Measurements from ENCODE around the gene ZEB2. TPM values are rescaled to one million over a fixed set of nuclear protein-coding genes. Genes with fewer than 3 reads are reported as not detected.

Gene ZEB2
- total and polyA plus RNA-seq, 2 of the 13 experiments (the other 11 are each of a cell fraction or from before 2014, with no cell fraction given): 0.07 TPM; not detected in 1

GRCh38 chr2:144535300-144535699, 15.4 kb upstream of the ZEB2 start (continued):
- TF ChIP-seq ZBTB40 (IDR thresholded peaks at IDR 0.05) (no peak), ZBTB40 (CRISPR knock-in tag; IDR thresholded peaks at IDR 0.05) (no peak), ZNF530 (CRISPR knock-in tag; IDR thresholded peaks at IDR 0.05; ENCODE audit: low read depth) (no peak)

GRCh38 chr2:144533221-144533620, 13.3 kb upstream of the ZEB2 start:
- H2AFZ ChIP-seq (ENCODE audit: low read length): no peak overlapping the region
- intact Hi-C loops (cut with micrococcal nuclease; ENCODE audit: unreplicated experiment) (no loop called here), in situ Hi-C loops (cut with HindIII; ENCODE audit: extremely low pct_ligation_motif_present, low pct_unique_long_range_greater_than_20kb) (no loop called here)
- H3K27me3 ChIP-seq (ENCODE audit: control insufficient read depth in 1 of 2, insufficient read depth in 2 of 2, low read length in 2 of 2): peaks cover 0 to 20% of the 10 kb centered on the region in 2 experiments; a peak in 1 of 5 replicates
- FAIRE-seq (no peak), DNase-seq (ENCODE audit: low spot score) (no peak), ATAC-seq (no peak)
- H3K79me2 ChIP-seq (ENCODE audit: insufficient read depth, low read length): no peaks in the 10 kb centered on the region
- no peaks in the 10 kb centered on the region for H3K4me1 ChIP-seq (ENCODE audit: insufficient read depth, low read length)
- no peaks in the 10 kb centered on the region for H3K9me3 ChIP-seq (ENCODE audit: low read length)
- no peak overlapping the region for H3K27ac ChIP-seq (ENCODE audit: extremely low read length, insufficient read depth, low read length)
- H4K20me1 ChIP-seq (ENCODE audit: insufficient read depth, low read length): no peaks in the 10 kb centered on the region
- H3K4me3 ChIP-seq (replicated peaks in 1 of 3; ENCODE audit: insufficient read depth in 1 of 3, low read depth in 2 of 3, low read length in 3 of 3): no peak overlapping the region
- 12% methylated on average over 7 of the region's 7 CpGs for WGBS (ENCODE audit: low lambda C conversion rate)
- no peak overlapping the region for H3K9ac ChIP-seq (ENCODE audit: insufficient read depth, low read depth, low read length)
- ChIA-PET POLR2A (no interaction called here), CTCF (ENCODE audit: low intra/inter-chr PET ratio, low total read pairs) (no interaction called here)
- no peaks in the 10 kb centered on the region for H3K36me3 ChIP-seq (replicated peaks in 1 of 2; ENCODE audit: control insufficient read depth in 1 of 2, insufficient read depth in 2 of 2, low read length in 2 of 2)
- no peak overlapping the region for H3K4me2 ChIP-seq (ENCODE audit: low read depth, low read length)
- BruUV-seq (replicated peaks): no TSS peak
- TF ChIP-seq GLI4 (CRISPR knock-in tag; IDR thresholded peaks at IDR 0.05; ENCODE audit: borderline replicate concordance) (no peak), TCF7 (IDR thresholded peaks at IDR 0.05; ENCODE audit: low read depth) (no peak), NCOA5 (CRISPR knock-in tag; IDR thresholded peaks at IDR 0.05) (no peak), KAT2B (IDR thresholded peaks at IDR 0.05; ENCODE audit: borderline replicate concordance, low read depth, low read length) (no peak), ZNF773 (CRISPR knock-in tag; IDR thresholded peaks at IDR 0.05; ENCODE audit: borderline replicate concordance) (no peak), POLR2AphosphoS5 (IDR thresholded peaks at IDR 0.05; ENCODE audit: low read depth, low read length) (no peak), KLF13 (CRISPR knock-in tag; IDR thresholded peaks at IDR 0.05) (no peak), ZNF460 (CRISPR knock-in tag; IDR thresholded peaks at IDR 0.05; ENCODE audit: borderline replicate concordance) (no peak), FOXC1 (CRISPR knock-in tag; IDR thresholded peaks at IDR 0.05; ENCODE audit: borderline replicate concordance) (no peak), CEBPZ (IDR thresholded peaks at IDR 0.05; ENCODE audit: low read length) (no peak)

All from HepG2 (cell line).